ENCODE measurements around the gene ELMOD1. TPM values are rescaled to one million over a fixed set of nuclear protein-coding genes. Genes with fewer than 3 reads are reported as not detected.

ELMOD1 gene
- total RNA-seq, 1 experiment from 2014 or later = 2.3 TPM

DNA sequence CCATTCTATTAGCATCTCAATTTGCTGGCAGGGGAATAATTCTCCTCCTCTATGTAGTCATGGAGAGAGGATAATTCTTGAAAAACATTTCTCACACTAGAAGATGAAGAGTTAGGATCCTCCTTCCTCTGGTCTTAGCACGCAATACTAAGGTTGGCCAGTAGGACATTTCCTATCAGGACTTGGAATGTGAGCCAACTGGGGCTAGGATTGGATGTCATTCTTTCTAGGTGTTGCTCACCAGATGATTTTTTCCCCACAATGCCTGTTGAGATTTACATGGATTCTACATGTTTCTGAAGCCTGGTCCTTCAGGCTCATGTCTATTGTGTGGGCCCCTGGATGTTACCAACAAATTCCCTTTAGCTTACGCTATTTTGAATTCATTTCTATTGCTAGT lies 92.9 kb downstream of the ELMOD1 start:
- DNase-seq (ENCODE audit: low read depth) = peak; percentile 30

GRCh38 chr11:107688322-107688918 lies 97.5 kb downstream of the ELMOD1 start:
- no peak for DNase-seq (ENCODE audit: low read depth)

DNA sequence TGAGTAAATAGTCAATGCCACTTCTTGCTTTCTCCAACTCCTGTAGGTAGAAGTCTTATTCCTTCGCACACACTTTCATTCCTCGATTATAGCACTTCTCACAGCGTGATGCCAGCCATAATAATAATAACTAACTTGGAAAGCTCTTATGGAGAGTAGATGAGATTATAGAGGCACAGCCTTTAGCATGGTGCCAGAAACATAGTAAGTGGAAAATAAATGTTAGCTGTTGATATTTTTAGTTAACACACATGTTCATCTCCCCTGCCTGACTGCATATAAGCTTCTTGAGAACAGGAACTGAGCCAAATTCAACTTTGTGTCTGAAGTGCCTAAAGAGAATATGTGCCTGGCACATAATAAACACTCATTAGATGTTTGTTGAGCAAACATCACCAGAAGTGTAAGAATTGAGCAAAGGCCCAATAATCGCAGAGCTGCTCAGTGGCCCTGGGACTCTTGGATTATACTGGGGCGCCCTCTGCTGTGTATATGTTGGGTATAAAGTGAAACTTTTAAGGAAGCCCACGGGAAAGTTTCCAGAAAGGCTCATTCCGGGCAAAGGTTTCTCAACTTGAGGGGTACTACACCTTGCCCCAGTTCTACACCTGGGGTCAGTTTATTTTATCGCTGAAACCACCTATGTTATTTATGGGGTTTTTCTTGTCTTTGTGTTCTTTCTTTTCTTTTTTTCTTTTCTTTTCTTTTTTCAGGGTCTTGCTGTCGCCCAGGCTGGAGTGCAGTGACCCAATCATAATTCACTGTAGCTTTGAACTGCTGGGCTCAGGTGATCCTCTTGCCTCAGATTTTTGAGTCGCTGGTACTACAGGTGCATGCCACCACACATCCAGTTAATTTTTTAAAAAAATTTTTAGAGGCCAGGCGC lies 98.6 kb downstream of the ELMOD1 start:
- peak; percentile 48 for DNase-seq (ENCODE audit: low read depth)

DNA sequence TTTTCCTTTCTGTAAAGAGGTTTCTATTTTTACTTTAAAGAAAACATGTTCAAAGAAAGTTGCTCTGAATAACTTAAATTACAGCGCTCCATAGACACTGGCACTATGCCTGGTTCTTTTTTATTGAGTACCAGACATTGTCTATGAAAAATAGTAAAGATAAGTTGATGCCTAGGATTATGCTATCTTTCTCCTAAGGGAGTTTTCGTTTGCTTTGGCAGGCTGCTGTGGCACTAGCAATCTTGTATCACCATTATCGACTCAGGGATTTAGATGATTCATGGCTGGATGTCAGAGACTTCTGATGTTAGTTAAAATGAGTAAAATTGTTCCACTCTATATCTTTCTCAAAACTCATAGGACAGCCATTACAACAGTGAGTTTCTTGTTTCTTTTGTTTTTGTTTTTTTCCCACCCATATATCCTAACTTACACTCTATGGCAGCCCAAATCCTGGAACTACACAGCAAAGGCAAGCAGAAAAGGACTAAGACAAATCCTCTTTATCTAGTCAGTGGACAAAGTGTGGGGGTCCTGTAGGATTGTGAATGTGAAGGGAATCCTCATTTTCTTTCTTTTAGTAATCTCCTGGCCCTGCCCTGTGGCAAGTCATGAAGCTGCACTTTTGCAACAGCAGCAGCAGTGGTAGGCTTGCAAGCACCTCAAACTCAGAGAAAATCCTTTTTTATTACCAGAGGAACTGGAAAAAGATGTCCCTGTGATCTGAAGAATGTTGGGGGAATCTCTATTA lies 100.2 kb downstream of the ELMOD1 start:
- DNase-seq (ENCODE audit: low read depth) = peak; percentile 13

GRCh38 chr11:107695446-107695845 lies 104.5 kb downstream of the ELMOD1 start:
- no peak for DNase-seq (ENCODE audit: low read depth)

DNA sequence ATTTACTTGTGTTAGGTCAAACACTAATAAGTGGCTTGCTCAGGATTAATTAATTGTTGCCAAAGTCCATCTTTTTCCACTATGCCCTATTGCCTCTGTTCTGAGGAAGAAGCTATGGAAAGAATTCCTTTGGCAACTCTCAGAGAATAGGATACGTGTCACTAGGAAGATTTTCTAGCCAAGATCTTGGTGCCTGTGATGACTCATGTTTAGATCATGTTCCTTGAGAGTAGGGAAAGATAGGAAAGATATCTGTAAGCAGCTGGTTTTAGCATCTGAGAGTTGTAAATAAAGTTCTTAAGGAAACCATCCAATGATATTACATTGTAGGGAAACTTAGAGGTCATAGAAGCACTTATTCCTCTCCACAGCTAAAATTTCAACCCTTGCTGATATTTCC lies 105.2 kb downstream of the ELMOD1 start:
- peak; percentile 92 for DNase-seq (ENCODE audit: low read depth)

- DNase-seq (ENCODE audit: low read depth) = no peak
These were observed 106.3 kb downstream of the ELMOD1 start for GRCh38 chr11:107697291-107697690.

- DNase-seq (ENCODE audit: low read depth) = no peak
These were observed 108.7 kb downstream of the ELMOD1 start for GRCh38 chr11:107699371-107700285.

DNA sequence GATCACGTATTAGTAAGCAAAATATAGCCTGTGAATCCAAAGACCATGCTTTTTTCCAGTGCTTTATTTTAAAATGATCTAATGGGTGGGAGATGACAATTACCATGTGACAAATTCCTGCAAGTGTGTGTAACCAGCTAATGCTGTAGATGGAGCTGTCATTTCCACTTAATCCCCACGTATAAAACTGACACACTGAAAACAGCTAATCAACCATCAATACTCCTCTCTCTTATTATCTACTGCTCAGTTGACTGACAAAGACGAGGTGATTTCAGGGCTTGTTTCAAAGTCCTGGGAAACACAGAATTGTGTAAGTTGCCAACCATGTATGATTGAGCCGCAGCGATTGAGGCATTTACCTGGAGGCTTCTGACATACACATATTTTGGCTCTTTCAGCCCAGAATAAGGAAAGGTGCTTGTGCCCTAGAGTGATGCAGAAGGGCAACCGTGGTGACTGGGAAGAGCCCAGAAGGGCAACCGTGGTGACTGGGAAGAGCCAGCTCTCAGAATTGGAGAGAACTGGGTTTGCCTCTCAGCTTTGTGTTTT lies 111.2 kb downstream of the ELMOD1 start:
- DNase-seq (ENCODE audit: low read depth) = no peak

- no peak for DNase-seq (ENCODE audit: low read depth)
These were observed 111.8 kb downstream of the ELMOD1 start for GRCh38 chr11:107702723-107703122.

- peak; percentile 78 for DNase-seq (ENCODE audit: low read depth)
These were observed 113.5 kb downstream of the ELMOD1 start for GRCh38 chr11:107704451-107704850.

DNA sequence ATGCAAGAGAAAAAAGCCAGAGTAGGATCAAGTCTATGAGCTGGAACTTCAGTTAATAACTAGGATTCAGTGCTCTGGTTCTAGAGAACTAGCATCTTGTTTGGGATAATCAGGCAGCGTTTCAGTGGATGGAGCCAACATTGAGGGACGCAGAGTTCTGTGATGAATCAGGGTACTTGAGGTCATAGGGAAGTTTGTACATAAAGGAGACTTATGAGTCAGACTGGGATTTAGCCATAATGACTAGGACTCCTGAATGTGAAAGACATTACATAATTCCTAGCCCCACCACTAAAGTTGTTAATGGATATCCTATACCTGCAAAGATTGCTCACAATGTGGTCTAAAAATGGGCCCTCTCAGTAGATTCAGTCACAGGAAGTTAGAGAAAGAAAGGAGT lies 114.1 kb downstream of the ELMOD1 start:
- DNase-seq (ENCODE audit: low read depth) = peak; percentile 97

DNA sequence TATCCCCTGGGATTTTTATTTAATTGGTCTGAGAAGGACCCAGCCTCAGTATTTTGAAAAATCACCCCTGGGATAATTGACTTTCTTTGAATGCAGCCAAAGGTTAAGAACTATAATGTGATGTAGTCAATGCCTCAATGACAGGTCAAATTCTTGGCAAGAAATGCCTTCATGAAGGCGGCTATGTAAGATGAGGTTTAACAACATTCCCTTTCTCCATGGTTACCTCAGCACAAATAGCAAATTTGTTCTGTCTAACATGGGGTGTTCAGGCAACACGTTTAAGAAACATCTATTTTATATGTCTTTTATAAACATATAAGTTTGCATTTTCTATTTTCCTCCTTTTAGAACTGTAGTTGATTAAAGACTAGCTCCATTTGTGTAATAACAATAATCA lies 115.6 kb downstream of the ELMOD1 start:
- no peak for DNase-seq (ENCODE audit: low read depth)

DNA sequence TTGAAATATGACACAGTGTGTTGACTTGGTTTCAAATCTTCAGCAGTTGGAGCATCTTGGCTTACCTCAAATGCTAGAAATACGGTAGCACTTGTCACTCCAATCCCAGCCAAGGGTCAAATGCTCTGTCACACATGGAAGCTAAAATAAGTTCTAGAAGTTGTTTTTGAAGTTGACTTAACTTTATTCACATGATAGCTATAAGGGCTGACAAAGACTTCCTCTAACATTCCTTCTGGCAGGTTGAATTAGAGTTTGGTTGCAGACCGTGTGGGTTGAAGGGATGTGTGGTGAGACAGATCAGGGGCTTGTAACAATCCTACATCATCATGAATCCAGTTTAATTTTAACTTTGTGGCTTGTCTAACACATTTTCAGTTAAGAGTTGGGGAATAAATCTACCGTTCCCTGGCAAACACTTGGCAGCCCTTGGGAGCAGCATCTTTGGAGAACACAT lies 116.3 kb downstream of the ELMOD1 start:
- no peak for DNase-seq (ENCODE audit: low read depth)

- no peak for DNase-seq (ENCODE audit: low read depth)
These were observed 116.9 kb downstream of the ELMOD1 start for GRCh38 chr11:107707807-107708206.

- no peak for DNase-seq (ENCODE audit: low read depth)
These were observed 117.8 kb downstream of the ELMOD1 start for GRCh38 chr11:107708792-107709191.

DNA sequence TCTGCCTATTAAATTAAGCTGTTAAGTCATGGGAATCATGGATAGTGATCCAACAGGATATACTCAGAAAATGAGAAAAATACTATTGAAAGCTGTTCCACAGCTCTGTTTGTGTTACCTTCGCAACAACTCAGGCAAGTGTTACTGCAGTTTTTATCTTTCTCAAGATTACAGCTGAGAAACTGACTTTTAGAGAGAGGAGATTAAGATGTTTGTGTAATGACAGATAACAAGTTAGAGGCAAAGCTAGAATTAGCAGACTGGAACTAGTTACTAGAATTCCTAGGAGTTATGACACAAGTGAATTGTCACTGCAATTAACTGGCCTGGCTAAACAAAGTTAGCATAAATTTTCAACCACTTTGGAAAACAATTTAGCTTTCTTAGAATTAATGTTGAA lies 119.4 kb downstream of the ELMOD1 start:
- no peak for DNase-seq (ENCODE audit: low read depth)

DNA sequence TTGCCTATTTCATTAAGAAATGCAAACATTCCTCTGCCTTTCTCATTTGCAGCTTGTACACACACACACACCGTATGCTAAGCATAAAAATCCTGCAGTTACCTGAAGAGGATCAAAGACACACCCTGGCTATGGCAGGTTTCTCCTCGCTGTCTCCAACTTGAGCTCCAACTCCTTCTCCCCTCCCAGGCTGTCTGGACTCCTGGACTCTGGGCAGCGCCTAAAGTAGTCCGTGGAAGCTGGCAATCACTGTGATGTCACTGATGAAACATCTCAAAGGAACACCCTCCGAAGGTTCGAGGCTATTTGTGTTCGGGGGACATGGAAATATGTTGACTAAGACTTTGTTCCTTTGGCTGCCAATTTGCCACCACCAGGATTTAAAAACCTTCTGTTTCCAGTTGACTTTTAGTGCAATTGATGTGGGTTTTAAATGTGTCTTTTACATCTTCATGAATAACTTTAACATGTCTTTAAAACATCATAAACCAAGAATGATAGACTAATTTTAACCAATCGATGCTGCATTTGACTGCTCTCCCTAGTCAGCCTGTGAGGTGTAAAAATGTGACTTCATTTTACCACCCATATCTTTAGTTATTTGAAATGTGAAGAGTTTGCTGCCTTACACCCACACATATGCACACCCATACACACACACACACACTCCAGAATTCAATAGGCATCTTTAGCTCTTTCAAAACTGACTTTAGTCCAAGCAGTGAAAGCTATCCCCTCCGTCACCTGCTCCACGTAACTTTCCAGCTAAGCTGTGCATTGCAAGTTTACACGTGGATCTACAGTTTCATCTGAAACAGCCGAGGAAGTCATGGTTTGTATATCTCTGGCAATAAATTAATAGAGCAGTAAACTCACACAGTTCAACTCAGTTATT lies 121.2 kb downstream of the ELMOD1 start, which contains the start of gene SLN:
Gene SLN, minus strand, starts transcription at position 196 of the 895 bp plus-strand sequence.
- no peak for DNase-seq (ENCODE audit: low read depth)

GRCh38 chr11:107713009-107713408 lies 122.1 kb downstream of the ELMOD1 start:
- DNase-seq (ENCODE audit: low read depth) = no peak

Data from HT1080 (cell line).